Tibial nerve (tissue), 4 donors: ENCODE measurements around the gene POLR2M. TPM values are rescaled to one million over a fixed set of nuclear protein-coding genes. Genes with fewer than 3 reads are reported as not detected.

Experiments used
- DNase-seq, 2 donors: peaks; one replicate each; pipeline ENCODE4 v3.0.0-alpha.2; 2019; ENCODE audit warnings: low spot score in 2 of 2
- H3K27ac ChIP-seq, 4 donors: fragments of 200-600 bp; sonication (generic) in 3 of 4; one replicate each; pipeline ENCODE4 v1.5.1; 2017 to 2019; ENCODE audit warnings: mild to moderate bottlenecking in 1 of 4
- H3K27me3 ChIP-seq, 2 donors: fragments of 200-600 bp; sonication (generic) in 1 of 2; one replicate each; pipeline versions ENCODE4 v1.5.1 to v1.6.0; 2017 to 2019
- H3K36me3 ChIP-seq, 3 donors: fragments of 200-600 bp; sonication (generic); one replicate each; pipeline ENCODE4 v1.5.1; 2018 to 2019
- H3K4me1 ChIP-seq, 4 donors: fragments of 200-600 bp; sonication (generic) in 3 of 4; one replicate each; pipeline ENCODE4 v1.5.1; 2017 to 2019
- H3K4me3 ChIP-seq, 4 donors: fragments of 200-600 bp; sonication (generic) in 3 of 4; one replicate each; pipeline ENCODE4 v1.5.1; 2017 to 2019; ENCODE audit warnings: mild to moderate bottlenecking in 1 of 4, moderate library complexity in 1 of 4
- H3K9me3 ChIP-seq, 4 donors: fragments of 200-600 bp; sonication (generic) in 3 of 4; one replicate each; pipeline ENCODE4 v1.5.1; 2017 to 2019
- CTCF ChIP-seq, 5 experiments: fragments of 200-600 bp in 3 of 5; fragments of 450-650 bp in 2 of 5; sonication (generic) in 3 of 5; IDR thresholded peaks; one replicate each; pipeline ENCODE4 v1.5.1; 2016 to 2019; ENCODE audit warnings: antibody characterized with exemption in 5 of 5, mild to moderate bottlenecking in 3 of 5, moderate library complexity in 2 of 5
- EP300 ChIP-seq, 2 donors: sonication (generic); formaldehyde crosslinking; IDR thresholded peaks; one replicate each; pipeline ENCODE4 v1.6.1; 2017; ENCODE audit warnings: antibody characterized with exemption in 2 of 2, mild to moderate bottlenecking in 1 of 2
- POLR2A ChIP-seq, 2 donors: fragments of 450-650 bp; IDR thresholded peaks; one replicate each; pipeline ENCODE4 v1.6.1; 2017; ENCODE audit warnings: antibody characterized with exemption in 2 of 2, mild to moderate bottlenecking in 2 of 2, moderate library complexity in 2 of 2
- WGBS, 2 donors: methylation state at CpG; one replicate each; pipeline ENCODE4 v1.1.5; 2018; 5-methylcytosine and 5-hydroxymethylcytosine counted together
- total RNA-seq, 4 donors: library from RNA; depleted of rRNA; stranded (reverse); fragments of >200 nt; gene quantifications; one replicate each; pipeline ENCODE4 v1.1.0, GENCODE V29; 2016

The POLR2M gene
- total RNA-seq: 100 to 1,000 TPM in 1 of 4 donors, 10 to 100 TPM in 3; 32.7 to 643 (median 56.4) TPM

GRCh38 chr15:57706405-57707209 lies at the start of gene POLR2M:
Gene POLR2M (plus strand): TSS chr15:57706714. CDS start chr15:57706843, 129 bp downstream.
- peak; percentile 89 to 95 for DNase-seq
- Histone ChIP-seq H3K4me3 (peak within 1 kb of the TSS; percentile 84 to 95 (median 92)), H3K9me3 (no peaks in the 10 kb centered on the region), H3K4me1 (peaks cover 0 to 26% (median 16%) of the 10 kb centered on the region in 4 donors), H3K27ac (peak within 1 kb of the TSS; percentile 89 to 97 (median 94)), H3K36me3 (peaks cover 0 to 20% (median 8%) of the 10 kb centered on the region in 3 donors), H3K27me3 (no peaks in the 10 kb centered on the region)
- 1 to 2% methylated on average over 37 to 70 of the region's 70 CpGs for WGBS, 2 donors
- TF ChIP-seq EP300 (IDR thresholded peaks at IDR 0.05): peak; percentile 90 to 97
- TF ChIP-seq CTCF (IDR thresholded peaks at IDR 0.05): peak in 2 of 5 experiments; percentile 6 to 35
- peak; percentile 71 to 84 for TF ChIP-seq POLR2A (IDR thresholded peaks at IDR 0.05)

- no peak overlapping the region for H3K4me3 ChIP-seq
- H3K27me3 ChIP-seq: no peaks in the 10 kb centered on the region
- H3K36me3 ChIP-seq: no peaks in the 10 kb centered on the region
- H3K27ac ChIP-seq: no peak overlapping the region
- DNase-seq: no peak
- H3K4me1 ChIP-seq: no peaks in the 10 kb centered on the region
- TF ChIP-seq POLR2A (IDR thresholded peaks at IDR 0.05) (no peak), EP300 (IDR thresholded peaks at IDR 0.05) (no peak), CTCF (IDR thresholded peaks at IDR 0.05) (no peak)
- H3K9me3 ChIP-seq: no peaks in the 10 kb centered on the region
- WGBS, 2 donors: 73 to 81% methylated on average over 1 of the region's 1 CpG
Observed at GRCh38 chr15:57657619-57658018, 48.9 kb upstream of the POLR2M start.

GRCh38 chr15:57662091-57662744 lies 44.3 kb upstream of the POLR2M start:
- no peaks in the 10 kb centered on the region for H3K9me3 ChIP-seq
- no peaks in the 10 kb centered on the region for H3K36me3 ChIP-seq
- 84 to 87% methylated on average over 3 of the region's 3 CpGs for WGBS, 2 donors
- H3K4me1 ChIP-seq: peaks cover 0 to 4% (median 0%) of the 10 kb centered on the region in 4 donors
- H3K4me3 ChIP-seq: no peak overlapping the region
- DNase-seq: no peak
- no peaks in the 10 kb centered on the region for H3K27me3 ChIP-seq
- TF ChIP-seq CTCF (IDR thresholded peaks at IDR 0.05): no peak
- TF ChIP-seq POLR2A (IDR thresholded peaks at IDR 0.05): no peak
- no peak for TF ChIP-seq EP300 (IDR thresholded peaks at IDR 0.05)
- H3K27ac ChIP-seq: no peak overlapping the region

- DNase-seq: no peak
- peaks cover 0 to 10% (median 0%) of the 10 kb centered on the region in 4 donors for H3K4me1 ChIP-seq
- no peak overlapping the region for H3K4me3 ChIP-seq
- H3K27me3 ChIP-seq: no peaks in the 10 kb centered on the region
- no peaks in the 10 kb centered on the region for H3K36me3 ChIP-seq
- no peaks in the 10 kb centered on the region for H3K9me3 ChIP-seq
- no peak overlapping the region for H3K27ac ChIP-seq
- TF ChIP-seq EP300 (IDR thresholded peaks at IDR 0.05) (no peak), POLR2A (IDR thresholded peaks at IDR 0.05) (no peak), CTCF (IDR thresholded peaks at IDR 0.05) (no peak)
- 75 to 100% methylated on average over 1 of the region's 1 CpG for WGBS, 2 donors
Observed at GRCh38 chr15:57662802-57663201, 43.7 kb upstream of the POLR2M start.

- Histone ChIP-seq H3K27me3 (no peaks in the 10 kb centered on the region), H3K4me1 (peaks cover 0 to 14% (median 0%) of the 10 kb centered on the region in 4 donors), H3K4me3 (no peak overlapping the region), H3K9me3 (no peaks in the 10 kb centered on the region), H3K36me3 (no peaks in the 10 kb centered on the region), H3K27ac (no peak overlapping the region)
- TF ChIP-seq EP300 (IDR thresholded peaks at IDR 0.05): no peak
- no peak for TF ChIP-seq POLR2A (IDR thresholded peaks at IDR 0.05)
- no peak for TF ChIP-seq CTCF (IDR thresholded peaks at IDR 0.05)
- no peak for DNase-seq
- 89 to 95% methylated on average over 2 of the region's 2 CpGs for WGBS, 2 donors
Observed at GRCh38 chr15:57663262-57663661, 43.3 kb upstream of the POLR2M start.
